HCT116 (cell line): Measurements from ENCODE around the gene REST. TPM values are rescaled to one million over a fixed set of nuclear protein-coding genes. Genes with fewer than 3 reads are reported as not detected.

Experiments used
- ATAC-seq: fragments of 200-7000 bp; cut with Tn5 transposase; 2 replicates; pipeline ENCODE4 v1.9.1; 2020; ENCODE audit warnings: mild to moderate bottlenecking, moderate library complexity
- BruUV-seq: library from RNA; stranded (reverse); fragments of 400-500 nt; replicated peaks from 2 replicates; lab custom pipeline; 2021; lab: Mats Ljungman, UMichigan
- CTCF ChIA-PET: fragments of 300-600 bp; sonication (Branson Sonifier 250); formaldehyde crosslinking; loops from one replicate; lab custom pipeline; 2021; ENCODE audit warnings: antibody characterized with exemption; lab: Charles Lee
- POLR2A ChIA-PET: fragments of 300-600, 350-600 bp; sonication (Branson Sonifier 250); formaldehyde crosslinking; loops from one replicate; lab custom pipeline; 2021; ENCODE audit warnings: antibody characterized with exemption; lab: Charles Lee
- RAD21 ChIA-PET, 2 experiments: fragments of 300-600 bp; sonication (Branson Sonifier 250); formaldehyde crosslinking; loops; one replicate each; lab custom pipeline; 2023; ENCODE audit warnings: low total read pairs in 2 of 2; ENCODE audit not compliant: uncharacterized antibody in 2 of 2, unreplicated experiment in 2 of 2, low non-redundant PET in 1 of 2; lab: Charles Lee
- DNase-seq: peaks from one replicate; pipeline ENCODE4 v3.0.0-alpha.2; 2010; ENCODE audit warnings: low read depth, low spot score
- H2AFZ ChIP-seq: fragments of 200-600 bp; shearing (Covaris generic), sonication (generic); 2 replicates; pipeline ENCODE4 v1.6.1; 2017; ENCODE audit warnings: low read depth, mixed run types, mixed read lengths, antibody characterized with exemption, low read length; ENCODE audit not compliant: poor library complexity, severe bottlenecking
- H3K27ac ChIP-seq: 2 replicates; pipeline ENCODE4 v1.5.1; 2012; ENCODE audit warnings: low read depth, low read length
- H3K27me3 ChIP-seq: fragments of 200-600 bp; sonication (generic); 2 replicates; pipeline ENCODE4 v1.6.1; 2016; ENCODE audit warnings: mixed run types, low read length, mixed read lengths; ENCODE audit not compliant: insufficient read depth
- H3K36me3 ChIP-seq, 2 experiments: fragments of 200-500 bp in 1 of 2; fragments of 200-600 bp in 1 of 2; sonication (Bioruptor generic) in 1 of 2; sonication (generic) in 1 of 2; 2 replicates each; pipeline versions ENCODE4 v1.5.1 to v1.6.1; 2014 to 2016; ENCODE audit warnings: low read length in 2 of 2, inconsistent platforms in 1 of 2, mixed read lengths in 1 of 2, mixed run types in 1 of 2; ENCODE audit not compliant: insufficient read depth in 2 of 2, control insufficient read depth in 1 of 2
- H3K4me1 ChIP-seq, 2 experiments: fragments of 200-600 bp in 1 of 2; sonication (generic) in 1 of 2; 2 replicates each; pipeline versions ENCODE4 v1.5.1 to v1.6.1; 2012 to 2017; ENCODE audit warnings: low read length in 2 of 2, inconsistent platforms in 1 of 2, mild to moderate bottlenecking in 1 of 2, mixed read lengths in 1 of 2, mixed run types in 1 of 2, moderate library complexity in 1 of 2; ENCODE audit not compliant: insufficient read depth in 2 of 2, control insufficient read depth in 1 of 2
- H3K4me2 ChIP-seq: fragments of 200-600 bp; sonication (generic); 2 replicates; pipeline ENCODE4 v1.6.1; 2017; ENCODE audit warnings: mixed run types, low read length, mixed read lengths
- H3K4me3 ChIP-seq, 2 experiments: fragments of 200-600 bp in 1 of 2; sonication (generic) in 1 of 2; replicated peaks in 1 of 2; 2 replicates each; pipeline ENCODE4 v1.5.1; 2011 to 2016; ENCODE audit warnings: low read length in 2 of 2, control low read depth in 1 of 2, low read depth in 1 of 2, mild to moderate bottlenecking in 1 of 2, mixed read lengths in 1 of 2, mixed run types in 1 of 2
- H3K79me2 ChIP-seq: fragments of 200-600 bp; sonication (generic); 2 replicates; pipeline ENCODE4 v1.6.1; 2017; ENCODE audit warnings: mild to moderate bottlenecking, mixed run types, low read length, moderate library complexity, mixed read lengths; ENCODE audit not compliant: insufficient read depth
- H3K9ac ChIP-seq: fragments of 200-600 bp; sonication (generic); 2 replicates; pipeline ENCODE4 v1.6.1; 2016; ENCODE audit warnings: low read length, mixed read lengths
- H3K9me2 ChIP-seq: fragments of 200-600 bp; sonication (generic), shearing (Covaris generic); 2 replicates; pipeline ENCODE4 v1.6.1; 2017; ENCODE audit warnings: mixed run types, mild to moderate bottlenecking, moderate library complexity; ENCODE audit not compliant: insufficient read depth
- H3K9me3 ChIP-seq, 2 experiments: fragments of 200-500 bp in 1 of 2; fragments of 200-600 bp in 1 of 2; sonication (Bioruptor generic) in 1 of 2; sonication (generic) in 1 of 2; 2 replicates each; pipeline ENCODE4 v1.6.1; 2014 to 2017; ENCODE audit warnings: low read length in 2 of 2, mixed read lengths in 2 of 2, inconsistent platforms in 1 of 2, low read depth in 1 of 2, mild to moderate bottlenecking in 1 of 2, mixed run types in 1 of 2, moderate library complexity in 1 of 2; ENCODE audit not compliant: control insufficient read depth in 1 of 2, insufficient read depth in 1 of 2
- H4K20me1 ChIP-seq: fragments of 200-600 bp; sonication (generic), shearing (Covaris generic); 2 replicates; pipeline ENCODE4 v1.6.1; 2017; ENCODE audit warnings: mixed run types, mild to moderate bottlenecking, moderate library complexity; ENCODE audit not compliant: insufficient read depth
- FOSL1 ChIP-seq: IDR thresholded peaks from 2 replicates; pipeline ENCODE4 v1.6.1; 2012; ENCODE audit warnings: low read depth
- POLR2A ChIP-seq: IDR thresholded peaks from 2 replicates; pipeline ENCODE4 v1.7.0; 2011; ENCODE audit warnings: borderline replicate concordance; ENCODE audit not compliant: insufficient read depth, insufficient read length; ENCODE audit errors: extremely low read depth
- SRF ChIP-seq: IDR thresholded peaks from 2 replicates; pipeline ENCODE4 v1.6.1; 2012; ENCODE audit warnings: low read depth
- intact Hi-C: fragments of 100-400 bp; cut with micrococcal nuclease; formaldehyde crosslinking; loops from 2 replicates; pipeline ENCODE4 v1.10.0; 2022
- total RNA-seq: library from RNA; stranded (reverse); gene quantifications from one replicate; pipeline ENCODE4 v1.2.1, GENCODE V29; 2021; ENCODE audit not compliant: unreplicated experiment
- TF ChIP-seq, protein P1 (sequence below): IDR thresholded peaks from 2 replicates; pipeline ENCODE4 v1.6.1; 2012

The REST gene
- total RNA-seq, 1 experiment from 2014 or later = 42.6 TPM

DNA sequence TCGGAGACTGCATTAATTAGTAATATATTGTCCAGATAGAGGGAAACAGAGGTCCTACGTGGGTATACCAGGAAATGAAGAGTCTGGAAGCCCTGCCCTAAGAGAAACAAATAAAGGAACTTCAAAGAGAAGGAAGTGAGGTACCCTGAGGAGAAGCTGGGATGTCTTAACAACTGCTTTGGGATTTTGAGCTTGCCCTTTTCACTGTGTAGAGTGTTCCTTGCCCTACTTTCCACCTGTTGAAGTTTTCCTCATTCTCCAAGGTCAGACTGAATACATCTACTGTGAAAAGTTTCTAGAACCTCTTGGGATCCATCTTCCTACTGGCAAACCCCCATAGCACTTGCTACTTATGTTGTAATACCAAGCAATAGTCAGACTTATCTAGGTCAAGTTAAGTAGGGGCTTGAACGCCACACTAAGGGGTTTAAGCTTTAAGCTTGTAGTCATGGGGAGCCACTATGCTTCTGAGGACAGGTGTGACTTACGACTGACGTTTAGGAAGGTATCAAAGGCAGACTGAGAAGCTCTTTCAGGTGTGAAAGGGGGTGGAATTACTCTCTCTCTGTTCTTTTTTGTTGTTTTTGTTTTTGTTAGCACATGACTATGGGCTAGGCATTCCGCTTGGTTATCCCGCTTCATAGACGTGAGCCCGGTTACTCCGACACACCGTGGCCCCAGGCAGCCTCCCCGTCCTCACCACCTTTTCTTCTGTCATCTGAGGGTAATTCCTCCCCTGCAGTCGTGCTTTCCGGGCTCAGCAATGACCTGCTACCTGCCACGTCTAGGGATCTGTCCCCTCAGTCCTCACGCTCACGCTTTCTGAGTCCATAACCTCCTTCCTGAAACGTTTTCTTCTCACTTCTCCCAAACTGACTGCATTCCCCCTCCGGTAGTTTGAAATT is 959 bp upstream of the REST start:
- intact Hi-C loops = loop anchor here (5.0 to 10.0 kb wide), 2 partner anchors 71 to 472 kb away; partner anchors contain the start of genes NOA1, PAICS, POLR2B and PPAT
- H3K9ac ChIP-seq = no peak overlapping the region
- H3K79me2 ChIP-seq = peaks cover 29% of the 10 kb centered on the region

More for the DNA sequence above, 959 bp upstream of the REST start:
- Histone ChIP-seq H3K9me3 (no peaks in the 10 kb centered on the region), H2AFZ (peak overlapping the region; percentile 95), H3K36me3 (0 out of 4 replicates have a peak, but pooled peaks cover 0 to 3% of the 10 kb centered on the region in 2 experiments), H3K4me2 (peak overlapping the region; percentile 77), H3K27ac (no peak overlapping the region), H3K9me2 (no peaks in the 10 kb centered on the region), H3K27me3 (no peaks in the 10 kb centered on the region), H3K4me3 (peak overlapping the region in 1 of 2 experiments; percentile 94; a peak in 2 of 4 replicates), H4K20me1 (no peaks in the 10 kb centered on the region), H3K4me1 (peaks cover 8 to 14% of the 10 kb centered on the region in 2 experiments)
- ChIA-PET RAD21 (no interaction called here), POLR2A (interaction anchor here (1.7 kb wide), 1 partner anchor 71 kb away, joined by 8 read pairs; the partner anchor contains the start of genes NOA1 and POLR2B), CTCF (interaction anchor here (1.2 kb wide), 1 partner anchor 71 kb away, joined by 3 read pairs; the partner anchor contains the start of genes NOA1 and POLR2B)
- TF ChIP-seq SRF = no peak
- no peak for TF ChIP-seq POLR2A
- TF ChIP-seq, protein P1, sequence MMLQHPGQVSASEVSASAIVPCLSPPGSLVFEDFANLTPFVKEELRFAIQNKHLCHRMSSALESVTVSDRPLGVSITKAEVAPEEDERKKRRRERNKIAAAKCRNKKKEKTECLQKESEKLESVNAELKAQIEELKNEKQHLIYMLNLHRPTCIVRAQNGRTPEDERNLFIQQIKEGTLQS = no peak
- TF ChIP-seq FOSL1 = no peak
- BruUV-seq = no TSS peak
- DNase-seq (no peak), ATAC-seq (no peak)
